HG03060 (cell line): ENCODE results near the gene OR5C1.
A peak's percentile ranks its signal among the peaks of the same experiment; 100 is the strongest.
"Not testable (repeated sequence)": the region's sequence is repeated elsewhere in the genome, so short reads cannot be mapped to it uniquely, and the experiment has no call there.

Experiments
- ATAC-seq: cut with Tn5 transposase; IDR thresholded peaks from one replicate; pipeline ENCODE4 v1.9.1; 2021; ENCODE audit warnings: low read depth, moderate number of reproducible peaks; ENCODE audit not compliant: unreplicated experiment

OR5C1 gene

GRCh38 chr9:122810306-122810946 lies 21.7 kb downstream of the OR5C1 start:
- ATAC-seq = peak; percentile 80

- ATAC-seq = no peak
Measured at GRCh38 chr9:122812736-122813135, 24.0 kb downstream of the OR5C1 start.

GRCh38 chr9:122814545-122814944 lies 25.8 kb downstream of the OR5C1 start:
- no peak for ATAC-seq

DNA sequence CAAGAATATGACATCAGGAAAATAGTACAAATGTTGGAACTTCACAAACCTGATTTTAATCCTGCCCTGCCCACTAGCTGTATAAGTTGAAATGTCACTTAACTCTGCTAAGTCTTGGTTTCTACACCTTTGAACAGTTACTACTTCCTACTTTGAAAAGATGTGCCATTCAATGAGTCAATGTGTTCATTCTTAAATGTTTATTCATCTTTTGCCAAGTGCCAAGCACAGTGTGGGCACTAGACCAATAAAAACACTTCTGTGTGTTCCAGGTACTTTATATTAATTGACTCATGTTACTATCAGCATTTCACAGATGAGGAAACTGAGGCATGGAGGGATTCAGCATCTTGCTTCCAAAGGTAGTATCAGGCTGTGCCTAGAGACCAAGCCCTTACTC lies 26.8 kb downstream of the OR5C1 start:
- ATAC-seq = no peak

GRCh38 chr9:122816163-122816867 lies 27.6 kb downstream of the OR5C1 start:
- ATAC-seq = no peak

DNA sequence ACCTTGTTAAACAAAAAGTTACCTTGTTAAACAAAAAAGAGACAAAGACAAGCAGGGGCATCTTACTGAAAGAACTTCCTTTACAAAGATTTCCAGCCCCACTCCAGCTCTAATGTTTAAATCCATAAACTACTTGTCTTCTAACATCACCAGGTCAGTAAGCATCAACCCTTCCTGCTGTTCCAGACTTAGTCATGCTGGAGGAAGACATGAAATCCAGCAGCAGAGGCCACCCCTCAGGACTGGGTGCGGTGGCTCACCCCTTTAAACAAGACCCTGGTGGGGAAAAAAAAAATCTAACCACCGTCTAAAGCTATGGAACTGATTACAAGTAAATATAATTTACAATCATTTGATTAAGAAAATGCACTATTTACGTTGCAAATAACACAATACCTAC lies 30.6 kb downstream of the OR5C1 start:
- no peak for ATAC-seq

GRCh38 chr9:122819791-122820489 lies 31.2 kb downstream of the OR5C1 start:
- no peak for ATAC-seq

GRCh38 chr9:122820490-122820845 lies 31.7 kb downstream of the OR5C1 start:
- no peak for ATAC-seq

- no peak for ATAC-seq
Measured at GRCh38 chr9:122821278-122821943, 32.7 kb downstream of the OR5C1 start.

DNA sequence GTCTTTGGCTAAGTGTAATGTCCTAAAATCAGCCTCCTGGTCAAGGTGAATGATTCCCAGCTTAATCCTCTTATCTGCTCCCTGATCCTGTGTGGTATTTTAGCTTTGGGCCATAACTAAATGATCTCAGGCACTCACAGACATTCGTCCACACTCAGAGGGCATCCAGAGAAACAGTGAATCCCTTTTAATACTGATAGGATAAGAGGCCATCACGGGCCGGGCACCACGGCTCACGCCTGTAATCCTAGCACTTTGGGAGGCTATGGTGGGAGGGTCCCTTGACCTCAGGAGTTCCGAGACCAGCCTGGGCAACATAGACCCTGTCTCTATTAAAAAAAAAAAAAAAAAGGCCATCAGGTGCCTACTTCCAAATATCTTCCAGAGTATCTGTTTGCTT lies 33.3 kb downstream of the OR5C1 start:
- ATAC-seq = no peak

DNA sequence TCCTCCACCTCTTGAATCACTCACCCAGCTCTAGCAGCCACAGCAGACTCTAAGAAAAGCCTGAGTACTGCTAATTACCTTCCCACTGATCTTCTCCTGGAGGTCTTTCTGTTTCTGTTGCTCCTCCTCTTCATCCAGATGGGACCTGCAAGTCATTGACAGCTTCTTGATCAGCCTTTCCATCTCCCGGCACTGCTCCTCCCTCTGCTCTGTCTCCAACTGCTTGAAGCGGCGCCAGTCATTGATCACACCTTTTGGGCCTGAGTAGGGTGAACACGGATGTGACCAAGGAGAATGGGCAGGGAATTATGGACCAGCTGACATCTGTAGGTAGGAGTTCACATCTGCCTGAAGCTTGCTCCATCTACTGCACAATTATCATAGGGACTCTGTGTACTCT lies 34.2 kb downstream of the OR5C1 start:
- ATAC-seq = no peak

DNA sequence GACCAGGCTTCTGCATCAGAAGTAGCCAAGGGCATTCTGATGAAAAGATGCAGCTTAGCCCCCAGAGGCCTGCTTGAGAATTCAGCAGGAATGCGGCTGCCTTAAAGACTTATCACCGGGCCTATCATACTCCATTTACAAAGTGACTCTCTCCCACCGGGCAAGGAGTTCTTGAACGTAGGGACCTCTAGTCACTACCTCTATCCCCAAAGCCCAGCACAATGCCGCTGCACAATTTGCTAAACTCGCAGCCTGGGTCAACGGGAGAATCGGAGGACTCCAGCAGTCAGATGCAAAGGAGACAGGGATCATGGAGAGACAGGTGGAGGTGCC lies 39.0 kb downstream of the OR5C1 start:
- ATAC-seq = peak; percentile 10

- not testable (repeated sequence) for ATAC-seq
Measured at GRCh38 chr9:122828965-122829284, 40.2 kb downstream of the OR5C1 start.

DNA sequence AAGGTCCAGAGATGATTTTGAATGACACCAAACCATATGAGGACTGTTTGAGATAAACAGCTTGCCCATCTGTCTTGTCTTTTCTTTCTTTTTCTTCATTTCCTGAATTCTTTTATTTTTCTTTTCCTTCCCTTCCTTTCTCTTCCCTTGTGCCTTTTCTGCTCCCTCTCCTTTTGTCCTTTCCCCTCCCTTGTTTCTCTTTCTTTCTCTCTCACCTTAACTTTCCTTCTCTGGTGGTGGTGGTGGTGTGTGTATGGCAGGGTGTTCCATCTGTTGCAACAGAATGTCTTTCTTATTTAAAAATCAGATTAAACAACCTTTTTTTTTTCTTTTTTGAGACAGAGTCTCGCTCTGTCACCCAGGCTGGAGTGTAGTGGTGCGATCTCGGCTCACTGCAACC lies 43.5 kb downstream of the OR5C1 start:
- no peak for ATAC-seq

GRCh38 chr9:122835313-122835731 lies 46.6 kb downstream of the OR5C1 start:
- ATAC-seq = no peak

GRCh38 chr9:122837266-122837850 lies 48.6 kb downstream of the OR5C1 start:
- ATAC-seq = no peak

- ATAC-seq = not testable (repeated sequence)
Measured at GRCh38 chr9:122838441-122838840, 49.7 kb downstream of the OR5C1 start.
